Neuron (in vitro differentiated cells): ENCODE data around the gene AXL.
"Not testable (repeated sequence)": the region's sequence is repeated elsewhere in the genome, so short reads cannot be mapped to it uniquely, and the experiment has no call there.

Source experiments
- H2AFZ ChIP-seq: one replicate; pipeline ENCODE4 v1.6.1; 2013; ENCODE audit warnings: low read depth, mild to moderate bottlenecking, inconsistent platforms, low read length, moderate library complexity
- H3K27me3 ChIP-seq: one replicate; pipeline ENCODE4 v1.6.1; 2013; ENCODE audit warnings: low read length; ENCODE audit not compliant: insufficient read depth
- H3K36me3 ChIP-seq: one replicate; pipeline ENCODE4 v1.6.1; 2013; ENCODE audit warnings: low read length; ENCODE audit not compliant: insufficient read depth
- H3K4me1 ChIP-seq: one replicate; pipeline ENCODE4 v1.6.1; 2013; ENCODE audit warnings: low read length; ENCODE audit not compliant: insufficient read depth
- H3K4me3 ChIP-seq: 2 replicates; pipeline ENCODE4 v1.5.1; 2013; ENCODE audit warnings: mild to moderate bottlenecking, low read length, moderate library complexity
- H3K9me3 ChIP-seq: one replicate; pipeline ENCODE4 v1.6.1; 2013; ENCODE audit warnings: low read length

The AXL gene

DNA sequence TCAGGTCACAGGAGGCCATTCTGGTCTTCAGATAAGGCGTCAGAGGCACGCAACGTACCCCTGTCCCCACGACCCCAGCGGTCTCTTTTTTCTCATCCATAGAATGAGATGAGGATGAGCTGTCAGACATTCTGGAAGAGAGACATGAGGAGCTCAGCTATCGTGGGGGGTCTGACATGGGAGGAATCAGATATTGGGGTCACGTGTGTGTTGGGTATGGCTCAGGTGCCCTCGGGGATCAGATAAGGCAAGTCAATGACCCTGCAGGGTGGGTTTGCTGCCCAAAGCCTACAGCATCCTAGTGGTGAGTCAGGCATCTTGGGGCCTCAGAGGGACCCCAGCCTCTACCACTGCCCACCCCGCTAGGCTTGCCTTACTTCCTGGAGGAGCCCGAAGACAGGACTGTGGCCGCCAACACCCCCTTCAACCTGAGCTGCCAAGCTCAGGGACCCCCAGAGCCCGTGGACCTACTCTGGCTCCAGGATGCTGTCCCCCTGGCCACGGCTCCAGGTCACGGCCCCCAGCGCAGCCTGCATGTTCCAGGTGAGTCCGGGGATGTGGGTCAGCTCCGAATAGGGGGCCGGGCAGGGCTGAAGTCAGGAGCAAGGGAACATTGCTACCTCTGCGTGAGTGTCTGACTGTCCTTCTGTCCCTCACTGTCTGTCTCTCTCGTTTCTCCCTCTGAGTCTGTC, 2.6 kb downstream of the AXL start:
- no peak overlapping the region for H3K4me3 ChIP-seq
- no peak overlapping the region for H2AFZ ChIP-seq
- H3K36me3 ChIP-seq: no peaks in the 10 kb centered on the region
- H3K27me3 ChIP-seq: no peaks in the 10 kb centered on the region
- H3K9me3 ChIP-seq: peaks cover 2% of the 10 kb centered on the region
- peaks cover 46% of the 10 kb centered on the region for H3K4me1 ChIP-seq

GRCh38 chr19:41222240-41222639, 3.2 kb downstream of the AXL start:
- Histone ChIP-seq H3K4me1 (peaks cover 48% of the 10 kb centered on the region), H2AFZ (no peak overlapping the region), H3K9me3 (peaks cover 2% of the 10 kb centered on the region), H3K4me3 (no peak overlapping the region), H3K27me3 (no peaks in the 10 kb centered on the region), H3K36me3 (no peaks in the 10 kb centered on the region)

- Histone ChIP-seq H3K9me3 (peaks cover 2% of the 10 kb centered on the region), H3K4me1 (peaks cover 43% of the 10 kb centered on the region), H3K4me3 (no peak overlapping the region), H3K36me3 (no peaks in the 10 kb centered on the region), H2AFZ (no peak overlapping the region), H3K27me3 (no peaks in the 10 kb centered on the region)
Measured at GRCh38 chr19:41223431-41224234, 4.6 kb downstream of the AXL start.

- Histone ChIP-seq H3K9me3 (peaks cover 2% of the 10 kb centered on the region), H3K4me3 (no peak overlapping the region), H3K27me3 (no peaks in the 10 kb centered on the region), H2AFZ (no peak overlapping the region), H3K36me3 (no peaks in the 10 kb centered on the region), H3K4me1 (peaks cover 43% of the 10 kb centered on the region)
Measured at GRCh38 chr19:41224632-41225031, 5.6 kb downstream of the AXL start.

DNA sequence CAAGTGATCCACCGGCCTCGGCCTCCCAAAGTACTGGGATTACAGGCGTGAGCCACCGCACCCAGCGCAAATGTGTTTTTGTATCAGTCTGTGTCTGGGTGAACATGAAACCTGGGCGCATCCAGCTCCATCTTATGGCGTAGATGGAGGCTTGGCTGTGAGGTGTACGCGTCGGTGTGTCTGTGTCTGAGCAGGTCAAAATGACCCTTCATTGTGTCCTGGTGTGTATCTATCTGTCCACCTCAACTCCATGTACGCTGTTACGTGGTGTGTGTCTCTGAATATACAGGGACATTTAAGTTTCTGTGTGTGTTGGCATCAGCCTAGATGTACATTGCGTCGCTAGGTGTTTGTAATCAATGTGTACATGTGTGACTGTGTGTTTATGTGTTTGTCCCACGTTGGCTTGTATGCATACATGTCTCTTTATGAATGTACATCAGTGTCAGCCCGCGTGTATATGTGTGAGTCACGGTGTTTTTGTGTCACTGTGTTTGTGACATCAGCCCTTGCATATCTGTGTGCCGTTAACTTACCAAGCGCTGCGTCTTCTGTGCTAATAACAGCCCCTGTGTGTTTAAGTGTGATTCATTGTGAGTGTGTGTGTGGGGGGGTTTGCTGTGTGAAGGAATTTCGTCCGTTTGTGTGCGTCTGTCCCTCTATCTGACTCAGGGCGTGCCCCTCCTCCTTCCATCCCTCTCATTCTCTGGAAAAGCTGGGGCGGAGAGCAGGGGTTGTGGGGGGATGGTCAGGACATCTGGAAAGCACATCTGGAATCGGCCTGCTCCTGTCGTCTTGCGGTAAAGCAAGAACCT, 6.4 kb downstream of the AXL start:
- Histone ChIP-seq H3K9me3 (peaks cover 2% of the 10 kb centered on the region), H3K4me1 (peaks cover 36% of the 10 kb centered on the region), H3K4me3 (peak overlapping the region; percentile 20), H2AFZ (peak overlapping the region; percentile 59), H3K36me3 (no peaks in the 10 kb centered on the region), H3K27me3 (no peaks in the 10 kb centered on the region)

GRCh38 chr19:41226053-41226873, 7.2 kb downstream of the AXL start:
- H2AFZ ChIP-seq: peak overlapping the region; percentile 59
- H3K4me3 ChIP-seq: peak overlapping the region; percentile 20
- H3K36me3 ChIP-seq: no peaks in the 10 kb centered on the region
- no peaks in the 10 kb centered on the region for H3K9me3 ChIP-seq
- H3K4me1 ChIP-seq: peaks cover 36% of the 10 kb centered on the region
- no peaks in the 10 kb centered on the region for H3K27me3 ChIP-seq

DNA sequence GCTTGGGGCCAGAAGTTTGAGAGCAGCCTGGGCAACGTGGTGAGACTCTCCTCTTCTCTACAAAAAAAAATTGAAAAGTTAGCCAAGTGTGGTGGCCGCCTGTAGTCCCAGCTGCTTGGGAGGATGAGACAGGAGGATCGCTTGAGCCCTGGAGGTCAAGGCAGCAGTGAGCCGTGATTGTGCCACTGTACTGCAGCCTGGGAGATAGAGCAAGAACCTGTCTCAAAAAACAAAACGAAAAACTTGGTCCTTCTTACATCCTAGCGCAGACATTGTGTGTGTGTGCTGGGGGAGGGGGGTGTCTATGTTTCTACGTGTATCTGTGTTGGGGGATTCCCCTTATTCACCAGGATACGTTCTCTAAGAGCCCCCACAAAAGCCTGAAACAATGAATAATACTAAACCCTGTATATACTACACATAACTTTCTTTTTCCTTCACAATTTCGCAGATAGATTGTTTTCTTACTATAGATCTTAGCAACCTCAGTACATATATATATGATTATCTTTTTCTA, 7.9 kb downstream of the AXL start:
- Histone ChIP-seq H3K36me3 (no peaks in the 10 kb centered on the region), H2AFZ (no peak overlapping the region), H3K4me1 (peaks cover 34% of the 10 kb centered on the region), H3K4me3 (peak overlapping the region; percentile 20), H3K9me3 (no peaks in the 10 kb centered on the region), H3K27me3 (no peaks in the 10 kb centered on the region)

GRCh38 chr19:41228486-41228885, 9.5 kb downstream of the AXL start:
- H3K27me3 ChIP-seq: no peaks in the 10 kb centered on the region
- H3K36me3 ChIP-seq: no peaks in the 10 kb centered on the region
- peaks cover 24% of the 10 kb centered on the region for H3K4me1 ChIP-seq
- H3K4me3 ChIP-seq: no peak overlapping the region
- H3K9me3 ChIP-seq: no peaks in the 10 kb centered on the region
- H2AFZ ChIP-seq: no peak overlapping the region

- H3K4me1 ChIP-seq: peaks cover 17% of the 10 kb centered on the region
- not testable (repeated sequence) for H3K36me3 ChIP-seq, H3K9me3 ChIP-seq, H3K4me3 ChIP-seq, H2AFZ ChIP-seq, H3K27me3 ChIP-seq
Measured at GRCh38 chr19:41229338-41229737, 10.3 kb downstream of the AXL start.

DNA sequence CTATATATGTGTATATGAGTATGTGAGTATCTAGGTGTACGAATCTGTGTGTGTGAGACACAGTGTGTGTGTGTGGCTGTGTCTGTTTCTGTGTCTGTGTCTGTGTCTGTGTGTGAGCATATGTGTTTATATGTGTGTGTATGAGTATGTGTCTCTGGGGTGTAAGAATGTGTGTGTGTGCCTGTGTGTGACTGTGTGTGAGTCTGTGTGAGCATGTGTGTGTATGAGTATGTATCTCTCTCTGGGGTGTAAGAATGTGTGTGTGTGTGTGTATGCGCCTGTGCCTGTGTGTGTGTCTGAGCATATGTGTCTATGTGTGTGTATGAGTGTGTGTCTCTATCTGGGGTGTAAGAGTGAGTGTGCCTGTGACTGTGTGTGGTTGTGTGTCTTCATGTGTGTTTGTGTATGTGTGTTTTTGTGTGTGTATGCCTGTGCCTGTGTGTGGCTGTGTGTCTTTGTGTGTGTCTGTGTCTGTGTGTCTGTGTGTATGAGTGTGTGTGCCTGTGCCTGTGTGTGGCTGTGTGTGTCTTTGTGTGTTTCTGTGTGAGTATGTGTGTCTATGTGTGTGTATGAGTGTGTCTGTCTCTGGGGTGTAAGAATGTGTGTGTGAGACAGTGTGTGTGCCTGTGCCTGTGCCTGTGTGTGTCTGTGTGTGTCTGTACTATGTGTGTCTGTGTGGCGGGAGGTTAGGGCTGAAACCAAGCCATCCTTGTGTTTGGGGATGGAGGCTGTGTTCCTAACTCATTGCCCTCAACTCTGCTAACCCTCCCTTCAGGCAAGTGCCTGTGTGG, 11.2 kb downstream of the AXL start:
- no peaks in the 10 kb centered on the region for H3K27me3 ChIP-seq
- peaks cover 16% of the 10 kb centered on the region for H3K4me1 ChIP-seq
- H3K9me3 ChIP-seq: no peaks in the 10 kb centered on the region
- no peak overlapping the region for H2AFZ ChIP-seq
- H3K36me3 ChIP-seq: no peaks in the 10 kb centered on the region
- no peak overlapping the region for H3K4me3 ChIP-seq

- no peaks in the 10 kb centered on the region for H3K4me1 ChIP-seq
- no peak overlapping the region for H3K4me3 ChIP-seq
- H3K9me3 ChIP-seq: no peaks in the 10 kb centered on the region
- no peaks in the 10 kb centered on the region for H3K36me3 ChIP-seq
- H2AFZ ChIP-seq: no peak overlapping the region
- H3K27me3 ChIP-seq: no peaks in the 10 kb centered on the region
Measured at GRCh38 chr19:41232686-41233085, 13.7 kb downstream of the AXL start.

DNA sequence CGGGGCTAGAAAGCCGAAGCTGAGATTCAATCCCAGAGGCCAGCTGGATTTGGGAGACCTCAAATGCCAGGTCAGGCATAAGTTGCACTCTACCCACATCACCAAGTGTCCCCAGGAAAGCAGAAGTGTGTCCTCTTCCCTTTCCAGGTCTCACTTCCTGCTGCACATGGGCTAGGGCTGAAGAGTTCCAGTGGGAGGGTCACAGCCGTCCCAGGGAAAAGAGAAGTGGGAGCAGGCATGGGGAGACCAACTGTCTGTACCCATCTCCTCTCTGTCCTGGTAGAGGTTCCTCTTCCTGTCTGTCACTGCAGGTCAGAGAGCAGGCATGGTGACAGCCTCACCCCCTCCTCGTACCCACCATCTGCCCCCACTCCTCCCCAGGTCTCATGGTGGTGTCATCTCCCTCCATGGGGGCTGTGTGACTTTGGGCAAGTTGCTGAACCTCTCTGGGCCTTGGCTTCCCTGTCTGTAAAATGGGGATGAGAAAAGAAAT, 14.8 kb downstream of the AXL start:
- Histone ChIP-seq H3K27me3 (no peaks in the 10 kb centered on the region), H2AFZ (no peak overlapping the region), H3K9me3 (no peaks in the 10 kb centered on the region), H3K4me1 (no peaks in the 10 kb centered on the region), H3K4me3 (no peak overlapping the region), H3K36me3 (peaks cover 8% of the 10 kb centered on the region)
